ENCODE data around the gene SHISAL1.

Gene SHISAL1

DNA sequence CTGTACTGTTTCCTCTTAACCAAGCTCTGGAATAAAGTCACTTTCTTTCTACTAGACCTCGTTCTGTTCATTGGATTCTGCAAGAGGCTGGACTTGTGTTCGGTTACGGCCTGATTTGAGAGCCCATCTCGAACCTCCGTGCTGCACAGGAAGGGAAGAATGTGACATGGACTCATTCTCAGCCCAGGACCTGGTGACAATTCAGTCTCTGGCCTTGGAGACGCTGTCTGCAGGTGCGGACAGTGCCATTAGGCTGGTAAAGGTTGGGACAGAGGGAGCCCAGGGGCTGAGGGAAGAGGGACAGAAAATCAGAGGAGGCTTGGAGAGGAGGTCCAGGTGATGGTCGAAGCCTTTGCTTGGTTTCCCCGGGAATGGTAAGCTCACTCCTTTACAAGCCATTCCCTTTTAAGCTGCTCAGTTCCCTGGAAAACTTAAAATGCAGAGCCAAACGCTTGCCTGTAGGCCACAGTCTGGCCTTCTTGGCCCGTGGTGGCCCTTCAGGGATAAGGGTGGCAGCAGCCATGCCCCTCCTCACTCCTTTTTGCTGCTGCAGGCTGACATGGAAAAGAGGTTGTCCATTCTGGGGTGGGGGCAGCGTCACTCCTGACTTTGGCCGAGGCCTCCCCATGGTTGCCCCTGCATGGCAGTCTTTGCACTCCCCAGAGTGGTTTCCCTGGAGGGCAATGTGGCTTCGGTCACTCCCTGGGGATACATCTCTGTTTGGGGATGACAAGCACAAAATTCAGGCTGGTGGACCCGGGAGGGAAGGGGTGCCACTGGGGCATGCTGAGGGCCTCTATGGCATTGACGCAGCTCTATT lies 52.3 kb downstream of the SHISAL1 start:
- Histone ChIP-seq H3K9me3 (ENCODE audit: low read length) (no peaks in the 10 kb centered on the region), H3K4me1 (ENCODE audit: insufficient read depth, low read length, severe bottlenecking) (no peaks in the 10 kb centered on the region), H3K9me2 (ENCODE audit: low read depth, low read length) (no peaks in the 10 kb centered on the region), H3K4me2 (ENCODE audit: low read length) (no peak overlapping the region), H4K20me1 (ENCODE audit: insufficient read depth, low read length) (no peaks in the 10 kb centered on the region), H3K9ac (ENCODE audit: low read length) (no peak overlapping the region), H3F3A (ENCODE audit: insufficient read depth, low read length) (no peaks in the 10 kb centered on the region), H3K27me3 (ENCODE audit: insufficient read depth, low read length) (no peaks in the 10 kb centered on the region), H3K27ac (ENCODE audit: low read depth, low read length, poor library complexity, severe bottlenecking) (no peak overlapping the region), H3K79me2 (ENCODE audit: insufficient read depth, low read length) (no peaks in the 10 kb centered on the region), H3K4me3 (ENCODE audit: low read depth, low read length, poor library complexity, severe bottlenecking) (no peak overlapping the region), H3K36me3 (ENCODE audit: insufficient read depth, low read length) (no peaks in the 10 kb centered on the region), H2AFZ (ENCODE audit: low read length) (no peak overlapping the region)
- no peak for TF ChIP-seq CTCF (IDR thresholded peaks at IDR 0.05; ENCODE audit: low read length)
- TF ChIP-seq EZH2 (IDR thresholded peaks at IDR 0.05; ENCODE audit: borderline replicate concordance, low read length): no peak

- H3K4me1 ChIP-seq (ENCODE audit: insufficient read depth, low read length, severe bottlenecking): no peaks in the 10 kb centered on the region
- H4K20me1 ChIP-seq (ENCODE audit: insufficient read depth, low read length): no peaks in the 10 kb centered on the region
- H3K27me3 ChIP-seq (ENCODE audit: insufficient read depth, low read length): no peaks in the 10 kb centered on the region
- no peak overlapping the region for H3K27ac ChIP-seq (ENCODE audit: low read depth, low read length, poor library complexity, severe bottlenecking)
- TF ChIP-seq CTCF (IDR thresholded peaks at IDR 0.05; ENCODE audit: low read length): no peak
- TF ChIP-seq EZH2 (IDR thresholded peaks at IDR 0.05; ENCODE audit: borderline replicate concordance, low read length): no peak
- no peak overlapping the region for H3K4me3 ChIP-seq (ENCODE audit: low read depth, low read length, poor library complexity, severe bottlenecking)
- no peaks in the 10 kb centered on the region for H3K9me2 ChIP-seq (ENCODE audit: low read depth, low read length)
- no peaks in the 10 kb centered on the region for H3F3A ChIP-seq (ENCODE audit: insufficient read depth, low read length)
- H3K4me2 ChIP-seq (ENCODE audit: low read length): no peak overlapping the region
- no peaks in the 10 kb centered on the region for H3K79me2 ChIP-seq (ENCODE audit: insufficient read depth, low read length)
- H3K9ac ChIP-seq (ENCODE audit: low read length): no peak overlapping the region
- H3K9me3 ChIP-seq (ENCODE audit: low read length): no peaks in the 10 kb centered on the region
- H3K36me3 ChIP-seq (ENCODE audit: insufficient read depth, low read length): no peaks in the 10 kb centered on the region
- no peak overlapping the region for H2AFZ ChIP-seq (ENCODE audit: low read length)
These were observed 53.2 kb downstream of the SHISAL1 start for GRCh38 chr22:44259366-44260215.

- Histone ChIP-seq H3K4me2 (ENCODE audit: low read length) (no peak overlapping the region), H3K9me3 (ENCODE audit: low read length) (no peaks in the 10 kb centered on the region), H3K4me3 (ENCODE audit: low read depth, low read length, poor library complexity, severe bottlenecking) (no peak overlapping the region), H3K9me2 (ENCODE audit: low read depth, low read length) (no peaks in the 10 kb centered on the region), H2AFZ (ENCODE audit: low read length) (no peak overlapping the region), H3K9ac (ENCODE audit: low read length) (no peak overlapping the region), H3K36me3 (ENCODE audit: insufficient read depth, low read length) (no peaks in the 10 kb centered on the region), H4K20me1 (ENCODE audit: insufficient read depth, low read length) (no peaks in the 10 kb centered on the region), H3K4me1 (ENCODE audit: insufficient read depth, low read length, severe bottlenecking) (no peaks in the 10 kb centered on the region), H3K79me2 (ENCODE audit: insufficient read depth, low read length) (no peaks in the 10 kb centered on the region), H3K27ac (ENCODE audit: low read depth, low read length, poor library complexity, severe bottlenecking) (no peak overlapping the region), H3F3A (ENCODE audit: insufficient read depth, low read length) (no peaks in the 10 kb centered on the region), H3K27me3 (ENCODE audit: insufficient read depth, low read length) (no peaks in the 10 kb centered on the region)
- TF ChIP-seq EZH2 (IDR thresholded peaks at IDR 0.05; ENCODE audit: borderline replicate concordance, low read length) (no peak), CTCF (IDR thresholded peaks at IDR 0.05; ENCODE audit: low read length) (no peak)
These were observed 55.9 kb downstream of the SHISAL1 start for GRCh38 chr22:44256556-44257485.
